ENCODE data around the gene C19orf33.

DNA sequence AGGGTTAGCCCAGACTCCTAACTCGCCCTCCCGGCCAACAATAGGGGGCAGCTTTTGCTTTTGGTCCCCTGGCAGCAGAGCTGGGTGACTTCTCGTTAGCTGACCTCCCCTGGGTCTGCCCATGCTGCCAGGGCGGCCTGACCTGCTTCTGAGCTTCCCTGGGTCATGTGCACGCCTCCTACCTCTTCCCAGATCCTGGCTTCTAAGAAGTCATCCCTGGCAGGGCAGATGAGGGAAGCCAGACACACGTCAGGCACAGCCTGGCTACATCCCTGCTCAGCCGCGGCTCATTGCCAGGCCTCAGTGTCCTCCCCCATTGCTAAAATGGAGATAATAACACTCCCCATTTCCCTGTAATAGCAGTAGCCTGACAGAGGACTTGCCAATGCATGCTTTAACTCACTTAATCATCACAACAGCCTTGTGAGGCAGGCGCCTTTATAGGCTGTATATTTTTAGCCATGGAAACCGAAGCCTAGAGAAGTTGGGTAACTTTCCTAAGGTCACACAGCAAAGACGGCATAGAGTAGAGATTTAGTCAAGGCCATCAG lies 17.7 kb downstream of the C19orf33 start:
- peak in 1 of 6 experiments; percentile 12 for TF ChIP-seq CTCF (IDR thresholded peaks at IDR 0.05)
- peak in 2 of 4 donors; percentile 14 to 52 for TF ChIP-seq POLR2A (IDR thresholded peaks at IDR 0.05)

Data from esophagus squamous epithelium (tissue), 4 donors.